ENCODE data around the gene CROCC2.

DNA sequence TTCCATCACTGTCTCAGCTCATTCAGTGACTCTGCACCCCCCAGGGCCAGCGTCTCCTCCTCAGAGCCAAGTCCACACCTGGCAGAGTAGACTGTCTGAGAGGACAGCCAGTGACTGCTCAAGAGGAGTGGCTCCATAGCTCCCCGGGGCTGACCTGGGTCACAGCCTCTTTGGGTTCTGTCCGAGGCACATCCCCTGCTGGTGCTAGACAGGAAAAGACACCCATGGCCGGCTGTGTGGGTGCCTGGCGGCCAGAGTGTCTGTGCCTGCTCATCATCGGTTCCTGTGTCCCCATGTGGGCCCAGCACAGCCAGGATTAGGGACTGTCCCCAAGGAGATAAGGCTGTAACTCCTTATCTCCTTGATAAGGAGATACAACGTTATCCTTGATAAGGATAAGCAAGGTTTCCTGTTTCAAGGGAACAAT lies 3.5 kb upstream of the CROCC2 start:
- TF ChIP-seq, protein P1, sequence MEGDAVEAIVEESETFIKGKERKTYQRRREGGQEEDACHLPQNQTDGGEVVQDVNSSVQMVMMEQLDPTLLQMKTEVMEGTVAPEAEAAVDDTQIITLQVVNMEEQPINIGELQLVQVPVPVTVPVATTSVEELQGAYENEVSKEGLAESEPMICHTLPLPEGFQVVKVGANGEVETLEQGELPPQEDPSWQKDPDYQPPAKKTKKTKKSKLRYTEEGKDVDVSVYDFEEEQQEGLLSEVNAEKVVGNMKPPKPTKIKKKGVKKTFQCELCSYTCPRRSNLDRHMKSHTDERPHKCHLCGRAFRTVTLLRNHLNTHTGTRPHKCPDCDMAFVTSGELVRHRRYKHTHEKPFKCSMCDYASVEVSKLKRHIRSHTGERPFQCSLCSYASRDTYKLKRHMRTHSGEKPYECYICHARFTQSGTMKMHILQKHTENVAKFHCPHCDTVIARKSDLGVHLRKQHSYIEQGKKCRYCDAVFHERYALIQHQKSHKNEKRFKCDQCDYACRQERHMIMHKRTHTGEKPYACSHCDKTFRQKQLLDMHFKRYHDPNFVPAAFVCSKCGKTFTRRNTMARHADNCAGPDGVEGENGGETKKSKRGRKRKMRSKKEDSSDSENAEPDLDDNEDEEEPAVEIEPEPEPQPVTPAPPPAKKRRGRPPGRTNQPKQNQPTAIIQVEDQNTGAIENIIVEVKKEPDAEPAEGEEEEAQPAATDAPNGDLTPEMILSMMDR (IDR thresholded peaks at IDR 0.05) = no peak
- no peak for TF ChIP-seq EZH2 (IDR thresholded peaks at IDR 0.05; ENCODE audit: borderline replicate concordance, insufficient read depth, low read depth, low read length, poor library complexity, severe bottlenecking)

Measured in B cell (primary cell).